ENCODE data around the gene FTSJ1.

FTSJ1 gene

DNA sequence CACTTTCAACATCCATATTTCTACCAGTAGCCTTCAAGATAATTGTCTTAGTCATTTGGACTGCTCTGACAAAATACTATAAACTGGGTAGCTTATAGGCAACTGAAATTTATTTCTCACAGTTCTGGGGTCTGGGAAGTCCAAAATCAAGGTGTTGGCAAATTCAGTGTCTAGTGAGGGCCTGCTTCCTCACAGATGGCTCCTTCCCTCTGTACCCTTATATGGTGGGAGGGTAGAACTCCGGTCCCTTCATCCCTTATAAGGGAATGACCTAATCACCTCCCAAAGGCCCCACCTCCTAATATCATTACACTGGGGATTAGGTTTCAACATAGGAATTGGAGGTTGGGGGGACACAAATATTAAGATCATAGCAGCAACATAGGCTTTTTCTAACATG, 56.2 kb downstream of the FTSJ1 start:
- no peak overlapping the region for H3K4me3 ChIP-seq (ENCODE audit: low read depth, low read length)
- TF ChIP-seq, protein P1, sequence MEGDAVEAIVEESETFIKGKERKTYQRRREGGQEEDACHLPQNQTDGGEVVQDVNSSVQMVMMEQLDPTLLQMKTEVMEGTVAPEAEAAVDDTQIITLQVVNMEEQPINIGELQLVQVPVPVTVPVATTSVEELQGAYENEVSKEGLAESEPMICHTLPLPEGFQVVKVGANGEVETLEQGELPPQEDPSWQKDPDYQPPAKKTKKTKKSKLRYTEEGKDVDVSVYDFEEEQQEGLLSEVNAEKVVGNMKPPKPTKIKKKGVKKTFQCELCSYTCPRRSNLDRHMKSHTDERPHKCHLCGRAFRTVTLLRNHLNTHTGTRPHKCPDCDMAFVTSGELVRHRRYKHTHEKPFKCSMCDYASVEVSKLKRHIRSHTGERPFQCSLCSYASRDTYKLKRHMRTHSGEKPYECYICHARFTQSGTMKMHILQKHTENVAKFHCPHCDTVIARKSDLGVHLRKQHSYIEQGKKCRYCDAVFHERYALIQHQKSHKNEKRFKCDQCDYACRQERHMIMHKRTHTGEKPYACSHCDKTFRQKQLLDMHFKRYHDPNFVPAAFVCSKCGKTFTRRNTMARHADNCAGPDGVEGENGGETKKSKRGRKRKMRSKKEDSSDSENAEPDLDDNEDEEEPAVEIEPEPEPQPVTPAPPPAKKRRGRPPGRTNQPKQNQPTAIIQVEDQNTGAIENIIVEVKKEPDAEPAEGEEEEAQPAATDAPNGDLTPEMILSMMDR (IDR thresholded peaks at IDR 0.05; ENCODE audit: control insufficient read depth, extremely low read depth, insufficient read depth): no peak
- no peak for DNase-seq (ENCODE audit: low read depth)

DNA sequence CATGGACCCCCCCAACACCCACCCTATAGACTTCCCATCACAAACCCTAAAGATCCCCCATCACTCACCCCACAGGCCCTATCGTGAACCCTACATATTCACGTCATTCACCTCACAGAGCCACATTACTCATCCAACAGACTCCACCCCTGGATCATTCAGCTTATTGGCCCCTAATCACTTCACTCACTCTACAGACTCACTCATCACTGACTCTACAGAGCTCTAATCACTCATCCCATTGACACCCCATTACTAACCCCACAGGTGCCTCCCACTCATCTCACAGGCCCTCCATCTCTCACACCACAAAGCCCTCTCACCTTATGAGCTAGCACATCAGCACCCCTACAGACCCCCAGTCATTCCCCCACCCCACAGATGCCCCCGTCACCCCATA, 57.2 kb downstream of the FTSJ1 start:
- no peak overlapping the region for H3K4me3 ChIP-seq (ENCODE audit: low read depth, low read length)
- TF ChIP-seq, protein P1 (IDR thresholded peaks at IDR 0.05; ENCODE audit: control insufficient read depth, extremely low read depth, insufficient read depth): no peak
- no peak for DNase-seq (ENCODE audit: low read depth)
